ENCODE results near the gene CNN2. TPM values are rescaled to one million over a fixed set of nuclear protein-coding genes. Genes with fewer than 3 reads are reported as not detected.

CNN2 gene
- total and polyA plus RNA-seq, 2 of the 4 experiments (the other 2 are of a cell fraction), result 272 to 395 TPM

DNA sequence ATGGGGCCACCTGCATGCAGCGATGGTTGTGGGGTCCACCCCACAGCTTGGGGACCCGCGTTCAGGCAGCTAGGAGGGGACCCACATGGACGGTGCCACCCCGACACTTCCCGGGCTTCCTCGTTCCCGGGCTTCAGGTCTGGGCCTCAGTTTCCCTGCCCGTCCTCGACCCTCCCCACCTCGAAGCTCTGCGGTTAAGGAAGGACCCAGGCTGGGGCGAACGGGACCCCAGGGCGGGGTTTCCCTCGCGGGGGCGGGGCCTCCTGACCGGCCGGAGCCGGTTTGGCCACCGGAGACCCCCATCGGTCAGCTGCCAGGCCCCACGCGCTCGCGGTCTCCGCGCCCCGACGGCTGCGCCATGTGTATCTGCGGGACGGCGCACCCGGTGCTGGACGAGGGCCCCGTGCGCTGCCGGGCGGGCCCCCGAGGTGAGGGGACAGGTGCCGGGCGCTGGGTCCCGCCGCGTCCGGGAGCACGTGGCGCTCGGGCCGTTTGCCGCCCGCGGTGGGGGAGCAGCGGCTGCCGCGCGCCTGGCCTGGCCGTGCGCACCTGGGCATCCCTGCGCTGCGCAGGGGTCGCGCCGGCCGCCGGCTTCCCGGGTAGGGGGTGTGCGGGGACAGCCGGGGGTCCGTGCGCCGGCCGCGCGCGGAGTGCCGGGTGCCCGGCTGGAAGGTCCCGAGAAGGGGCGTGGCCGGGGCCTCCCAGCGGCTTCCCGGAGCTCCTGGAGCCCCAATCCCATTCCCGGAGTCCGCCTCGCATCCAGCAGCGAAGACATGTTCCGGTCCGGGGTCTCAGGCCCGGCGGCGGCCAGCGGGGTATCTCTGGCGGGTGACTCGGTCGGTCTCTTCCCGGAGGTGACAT, 44.8 kb downstream of the CNN2 start:
- DNase-seq, result no peak
- in situ Hi-C loops (cut with MboI; ENCODE audit: low sequenced_read_pairs), result no loop called here
- no TSS peak for BruUV-seq (replicated peaks)

More for the DNA sequence above, 44.8 kb downstream of the CNN2 start:
- Histone ChIP-seq H3K9me3 (ENCODE audit: control insufficient read depth, insufficient read depth, low read length) (peaks cover 2% of the 10 kb centered on the region; the same call in 1 of the 2 replicates), H3K23ac (ENCODE audit: low read depth, low read length) (no peak overlapping the region), H2BK120ac (ENCODE audit: low read depth, low read length) (no peak overlapping the region), H3K56ac (ENCODE audit: extremely low read depth, insufficient read depth, low read length) (no peak overlapping the region), H3K9me1 (ENCODE audit: insufficient read depth, low read length) (no peaks in the 10 kb centered on the region), H3K27me3 (ENCODE audit: control insufficient read depth, insufficient read depth, low read length) (peaks cover 45% of the 10 kb centered on the region), H2AFZ (replicated peaks; ENCODE audit: low read length, poor library complexity) (peak overlapping the region; percentile 70), H3K14ac (replicated peaks; ENCODE audit: low read depth, low read length) (no peak overlapping the region), H3K9ac (ENCODE audit: low read depth, low read length) (no peak overlapping the region), H2BK5ac (ENCODE audit: low read depth, low read length, poor library complexity, severe bottlenecking) (no peak overlapping the region), H4K20me1 (ENCODE audit: insufficient read depth, low read length) (no peaks in the 10 kb centered on the region; the same call in 1 of the 2 replicates), H4K5ac (ENCODE audit: low read depth, low read length) (no peak overlapping the region), H2AK9ac (replicated peaks; ENCODE audit: low read depth, low read length, poor library complexity) (peak overlapping the region; percentile 76), H2AK5ac (ENCODE audit: low read depth, low read length) (no peak overlapping the region), H2BK15ac (ENCODE audit: low read depth, low read length) (no peak overlapping the region), H3K79me1 (ENCODE audit: low read depth in 1 of 2, low read length in 2 of 2) (no peaks in the 10 kb centered on the region), H3K4me2 (ENCODE audit: low read depth, low read length) (no peak overlapping the region; the same call in 1 of the 2 replicates), H3K27ac (ENCODE audit: insufficient read depth, low read length) (no peak overlapping the region), H4K8ac (ENCODE audit: low read depth in 2 of 2, low read length in 2 of 2) (no peak overlapping the region), H4K91ac (ENCODE audit: insufficient read depth, low read depth, low read length) (no peak overlapping the region), H3K36me3 (ENCODE audit: control insufficient read depth, insufficient read depth, low read length) (no peaks in the 10 kb centered on the region), H3K4me3 (ENCODE audit: insufficient read depth, low read depth, low read length) (no peak overlapping the region), H2BK20ac (ENCODE audit: low read depth, low read length) (no peak overlapping the region), H3K4ac (ENCODE audit: low read depth, low read length) (no peak overlapping the region), H3K18ac (ENCODE audit: low read depth, low read length) (no peak overlapping the region), H3K4me1 (ENCODE audit: control insufficient read depth, insufficient read depth, low read length) (peaks cover 3% of the 10 kb centered on the region; the same call in 1 of the 2 replicates)
- WGBS, 2 experiments (ENCODE audit: extremely low coverage in 2 of 2, insufficient read length in 1 of 2), result 3% methylated on average over 43 of the region's 99 CpGs; no CpG with 5 or more reads in 1 of the 2 experiments
- TF ChIP-seq BHLHE40 (IDR thresholded peaks at IDR 0.05; ENCODE audit: low read depth, low read length), result no peak
- no peak for TF ChIP-seq CEBPB (IDR thresholded peaks at IDR 0.05; ENCODE audit: low read depth, low read length)
- TF ChIP-seq CHD1 (IDR thresholded peaks at IDR 0.05; ENCODE audit: low read depth, low read length), result no peak
- no peak for TF ChIP-seq ELK1 (IDR thresholded peaks at IDR 0.05; ENCODE audit: borderline replicate concordance, low read depth, low read length)
- TF ChIP-seq, protein P1, sequence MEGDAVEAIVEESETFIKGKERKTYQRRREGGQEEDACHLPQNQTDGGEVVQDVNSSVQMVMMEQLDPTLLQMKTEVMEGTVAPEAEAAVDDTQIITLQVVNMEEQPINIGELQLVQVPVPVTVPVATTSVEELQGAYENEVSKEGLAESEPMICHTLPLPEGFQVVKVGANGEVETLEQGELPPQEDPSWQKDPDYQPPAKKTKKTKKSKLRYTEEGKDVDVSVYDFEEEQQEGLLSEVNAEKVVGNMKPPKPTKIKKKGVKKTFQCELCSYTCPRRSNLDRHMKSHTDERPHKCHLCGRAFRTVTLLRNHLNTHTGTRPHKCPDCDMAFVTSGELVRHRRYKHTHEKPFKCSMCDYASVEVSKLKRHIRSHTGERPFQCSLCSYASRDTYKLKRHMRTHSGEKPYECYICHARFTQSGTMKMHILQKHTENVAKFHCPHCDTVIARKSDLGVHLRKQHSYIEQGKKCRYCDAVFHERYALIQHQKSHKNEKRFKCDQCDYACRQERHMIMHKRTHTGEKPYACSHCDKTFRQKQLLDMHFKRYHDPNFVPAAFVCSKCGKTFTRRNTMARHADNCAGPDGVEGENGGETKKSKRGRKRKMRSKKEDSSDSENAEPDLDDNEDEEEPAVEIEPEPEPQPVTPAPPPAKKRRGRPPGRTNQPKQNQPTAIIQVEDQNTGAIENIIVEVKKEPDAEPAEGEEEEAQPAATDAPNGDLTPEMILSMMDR (conservative IDR thresholded peaks at IDR 0.05; ENCODE audit: low read depth, low read length), result no peak
- no peak for TF ChIP-seq RFX5 (IDR thresholded peaks at IDR 0.05; ENCODE audit: low read depth, low read length)
- no peak for TF ChIP-seq MXI1 (IDR thresholded peaks at IDR 0.05; ENCODE audit: borderline replicate concordance, low read depth, low read length)
- no peak for TF ChIP-seq MAFK (IDR thresholded peaks at IDR 0.05; ENCODE audit: low read depth, low read length)
- intact Hi-C loops (cut with micrococcal nuclease) (no loop called here), dilution Hi-C loops (cut with HindIII; ENCODE audit: low sequenced_read_pairs, unreplicated experiment) (no loop called here)
- ATAC-seq (ENCODE audit: low read depth), result peak; percentile 28
- ChIA-PET POLR2A (ENCODE audit: unreplicated experiment) (no interaction called here), CTCF (interaction anchor here (0.5 kb wide), 1 partner anchor 49 kb away, joined by 3 read pairs; no protein-coding TSS in a partner anchor)
